ENCODE data around the gene MBOAT7.

The MBOAT7 gene

DNA sequence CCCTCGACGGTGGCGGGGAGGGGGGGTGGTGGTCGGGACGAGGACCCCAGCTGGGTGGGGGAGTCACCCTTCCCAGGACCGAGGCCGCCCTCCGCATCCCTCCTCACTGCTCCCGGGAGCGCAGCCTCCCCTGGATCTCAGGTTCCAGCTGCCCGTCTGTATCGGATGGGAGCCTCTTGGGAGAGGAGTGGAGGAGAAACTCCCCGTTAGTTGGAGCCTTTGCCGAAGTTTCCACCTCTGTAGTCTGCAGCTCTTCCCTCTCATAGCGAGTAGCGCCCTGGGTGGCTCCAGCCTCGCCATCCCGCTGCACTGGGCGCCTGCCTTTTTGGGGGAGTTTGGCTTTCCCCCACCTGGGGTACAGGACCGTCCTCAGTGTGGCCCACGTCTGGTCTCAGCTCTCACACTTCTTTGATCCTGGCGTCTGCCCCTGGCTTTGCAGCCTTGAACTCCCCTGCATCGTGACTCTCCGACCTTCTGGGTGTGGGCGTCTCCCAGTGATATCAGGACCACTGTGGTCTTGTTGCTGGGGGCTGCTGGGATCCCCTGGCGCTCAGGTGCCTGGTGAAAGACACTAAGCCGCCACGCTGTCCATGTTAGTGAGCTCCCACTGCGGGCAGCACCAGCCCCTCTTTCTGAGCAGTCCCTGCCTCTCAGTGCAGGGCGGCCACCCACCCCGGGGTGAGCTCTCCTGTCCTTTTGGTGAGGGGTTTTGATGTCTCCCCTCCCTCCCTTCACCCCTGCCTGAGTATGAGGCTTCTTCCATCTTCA lies 50.7 kb downstream of the MBOAT7 start:
- DNase-seq (ENCODE audit: low read depth): no peak

DNA sequence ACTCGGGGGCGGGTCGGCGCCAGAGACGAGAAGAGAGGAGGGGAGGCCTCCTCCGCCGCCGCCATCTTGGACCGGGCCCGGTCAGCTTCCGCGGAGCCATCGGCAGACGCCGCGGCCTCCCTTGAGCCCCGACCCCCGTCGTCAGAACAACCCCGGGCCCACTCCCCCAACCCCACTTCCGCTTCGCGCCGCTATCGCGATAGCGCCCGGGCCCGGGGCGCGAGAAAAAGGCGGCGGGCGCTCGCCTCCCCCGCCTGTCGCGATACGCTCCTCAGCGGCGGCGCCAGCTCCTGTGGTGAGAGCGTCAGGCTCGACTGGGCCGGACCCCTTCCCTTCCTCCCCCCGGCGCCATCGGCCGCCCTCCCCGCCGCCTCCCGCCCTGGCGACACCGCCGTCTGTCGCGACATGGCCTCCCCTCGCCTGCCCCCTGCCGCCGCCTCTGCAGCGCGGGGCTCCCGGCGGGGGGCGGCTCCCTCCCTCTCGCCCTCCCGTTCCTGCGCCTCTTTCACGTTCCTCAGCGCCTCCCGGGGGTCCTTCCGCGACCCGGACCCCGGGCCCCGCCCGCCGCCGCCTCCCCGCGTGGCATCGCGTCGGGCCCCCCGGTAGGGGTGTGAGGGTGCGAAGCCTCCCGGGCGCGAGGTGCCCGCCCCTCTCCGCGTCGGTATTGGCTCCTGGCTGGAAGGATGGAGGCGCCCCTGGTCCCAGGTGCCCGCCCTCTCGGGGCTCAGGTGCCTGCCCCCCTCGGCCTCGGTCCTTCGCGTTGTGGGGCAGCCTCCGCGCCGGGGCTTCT lies 51.5 kb downstream of the MBOAT7 start, which contains the start of gene CNOT3:
Gene CNOT3 (plus strand): TSS at position 64 of the 790 bp plus-strand sequence. CDS start 5,217 bp downstream, outside the sequence.
- DNase-seq (ENCODE audit: low read depth): peak; percentile 39

DNA sequence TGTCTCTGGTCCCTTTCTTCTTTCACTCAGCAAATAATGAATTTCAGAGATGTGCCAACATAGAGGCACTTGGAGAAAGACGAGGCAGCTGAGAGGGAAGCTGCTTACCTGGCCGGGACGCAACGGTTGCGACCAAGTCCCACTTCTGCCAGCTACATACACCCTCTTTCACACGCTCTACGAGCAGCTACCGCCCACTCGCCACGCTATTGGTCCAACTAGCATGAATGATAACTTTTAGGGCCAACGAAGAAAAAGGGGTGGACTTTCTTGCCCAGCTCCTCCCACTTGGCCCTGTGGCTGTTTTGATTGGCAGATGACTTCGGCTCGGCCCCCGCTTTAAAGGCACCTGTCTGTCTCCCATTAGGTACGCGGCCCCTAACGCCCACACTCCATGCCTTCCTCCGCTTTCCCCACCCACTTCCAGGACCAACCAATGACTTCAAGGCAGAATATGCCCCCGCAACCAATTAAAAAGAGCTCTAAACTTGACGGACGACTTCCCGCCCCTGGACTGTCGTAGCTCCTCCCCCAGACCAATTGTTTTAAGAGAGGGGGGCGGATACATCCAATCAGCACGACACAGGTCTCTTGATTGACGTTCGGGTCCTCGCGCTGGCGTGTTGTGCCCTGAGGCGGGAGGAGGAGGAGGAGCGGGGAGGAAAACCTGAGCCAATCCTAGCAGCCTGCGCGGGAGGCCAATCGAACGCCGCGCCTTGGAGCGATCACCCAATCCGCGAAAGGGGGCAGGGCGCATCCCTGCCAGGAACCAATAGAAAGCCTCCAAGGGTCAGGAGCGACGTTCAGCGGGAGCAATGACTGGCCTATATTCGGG lies 52.3 kb downstream of the MBOAT7 start:
- peak; percentile 100 for DNase-seq (ENCODE audit: low read depth)

DNA sequence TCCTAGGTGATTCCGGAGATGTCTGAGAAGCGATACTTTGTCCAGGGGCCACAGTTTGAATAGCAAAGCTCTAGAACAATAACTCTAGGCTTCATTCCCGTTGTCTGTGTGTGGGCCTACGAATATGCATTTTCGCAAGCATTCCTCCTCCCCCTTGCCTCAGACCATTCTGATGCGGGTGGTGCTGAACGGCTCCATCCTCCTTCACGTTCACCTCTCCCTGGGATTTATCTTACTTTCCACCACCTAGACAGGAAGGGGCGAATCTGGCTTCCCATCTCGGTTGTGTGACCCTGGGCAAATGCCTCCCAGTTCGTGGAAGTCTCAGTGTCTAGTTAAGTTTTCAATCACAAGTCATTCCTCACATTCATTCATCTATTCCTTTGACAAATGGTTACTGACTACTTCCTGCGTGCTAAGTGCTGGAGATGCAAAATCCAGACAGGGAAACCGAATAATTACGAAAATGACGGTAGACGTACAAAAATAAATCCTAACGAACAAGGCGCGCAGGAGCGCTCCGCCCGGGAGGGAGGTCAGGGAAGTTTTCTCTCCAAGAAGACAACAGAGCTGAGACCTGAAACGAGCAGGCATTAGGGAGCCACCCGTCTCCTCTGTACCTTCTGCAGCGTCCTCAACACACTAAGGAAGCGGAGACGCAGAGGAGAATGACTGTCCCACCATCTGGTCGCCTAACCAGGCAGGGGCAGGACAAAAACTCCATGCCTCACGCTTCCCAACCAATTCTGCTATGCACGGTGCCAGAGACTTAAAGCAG lies 53.1 kb downstream of the MBOAT7 start:
- no peak for DNase-seq (ENCODE audit: low read depth)

DNA sequence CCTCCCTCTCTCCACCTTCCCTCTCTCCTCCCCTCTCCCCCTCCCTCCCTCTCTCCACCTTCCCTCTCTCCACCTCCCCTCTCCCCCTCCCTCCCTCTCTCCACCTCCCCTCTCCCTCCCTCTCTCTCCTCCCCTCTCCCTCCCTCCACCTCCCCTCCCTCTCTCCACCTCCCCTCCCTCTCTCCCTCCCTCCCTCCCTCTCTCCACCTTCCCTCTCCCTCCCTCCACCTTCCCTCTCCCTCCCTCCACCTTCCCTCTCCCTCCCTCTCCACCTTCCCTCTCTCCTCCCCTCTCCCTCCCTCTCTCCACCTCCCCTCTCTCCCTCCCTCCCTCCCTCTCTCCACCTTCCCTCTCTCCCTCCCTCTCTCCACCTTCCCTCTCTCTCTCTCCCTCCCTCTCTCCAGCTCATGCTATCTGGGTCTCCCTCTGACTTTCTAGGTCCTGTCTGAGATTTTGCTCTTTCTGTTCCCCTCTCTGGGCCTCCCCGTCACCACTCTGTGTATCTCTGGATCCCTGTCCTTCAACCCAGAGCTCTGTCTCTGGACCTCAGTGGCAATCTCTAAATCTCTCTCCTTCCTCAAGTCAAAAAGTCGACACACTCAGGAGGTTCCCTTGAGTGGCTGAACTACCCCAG lies 55.3 kb downstream of the MBOAT7 start:
- no peak for DNase-seq (ENCODE audit: low read depth)

DNA sequence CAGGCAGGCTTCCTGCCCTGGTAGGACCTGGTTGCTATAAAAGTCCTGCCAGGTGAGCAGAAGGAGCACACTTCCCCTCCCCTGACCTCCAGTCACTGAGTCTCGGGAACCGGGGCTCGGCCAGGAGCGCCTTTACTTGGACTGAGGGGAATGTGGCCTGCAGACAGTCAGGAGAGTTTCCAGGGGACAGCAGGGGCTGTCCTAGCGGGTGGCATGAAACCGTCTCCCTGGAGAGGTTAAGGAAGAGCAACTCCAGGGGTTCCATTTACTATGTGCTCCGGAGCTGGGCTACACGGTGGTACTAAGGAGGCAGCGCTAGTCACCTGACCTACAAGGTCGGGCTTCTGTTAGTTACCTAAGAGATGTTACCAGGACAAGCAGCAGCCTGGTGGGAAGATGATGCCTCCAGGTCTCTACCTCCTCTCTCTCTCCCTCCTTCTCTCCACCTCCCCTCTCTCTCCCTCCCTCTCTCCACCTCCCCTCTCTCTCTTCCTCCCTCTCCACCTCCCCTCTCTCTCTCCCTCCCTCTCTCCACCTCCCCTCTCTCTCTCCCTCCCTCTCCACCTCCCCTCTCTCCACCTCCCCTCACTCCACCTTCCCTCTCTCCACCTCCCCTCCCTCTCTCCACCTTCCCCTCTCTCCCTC lies 55.9 kb downstream of the MBOAT7 start:
- no peak for DNase-seq (ENCODE audit: low read depth)

DNA sequence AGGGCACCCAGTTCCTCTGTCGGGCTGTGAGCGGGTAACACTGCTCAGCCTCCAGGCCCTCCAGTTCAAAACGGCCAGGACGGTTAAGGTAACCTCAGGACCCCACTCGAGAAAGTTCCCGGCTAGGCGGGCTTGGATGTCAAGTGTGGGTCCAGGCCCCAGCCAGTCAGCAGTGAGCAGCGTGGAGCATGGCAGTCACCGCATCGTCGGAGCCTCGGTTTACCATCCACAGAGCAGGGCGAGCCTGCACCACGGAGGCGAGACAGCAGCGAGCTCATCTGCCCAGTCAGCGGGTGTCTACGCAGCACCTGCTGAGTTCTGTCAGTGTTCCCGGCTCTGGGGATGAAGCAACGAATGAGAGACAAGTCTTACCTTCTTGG lies 59.8 kb downstream of the MBOAT7 start:
- DNase-seq (ENCODE audit: low read depth): no peak

DNA sequence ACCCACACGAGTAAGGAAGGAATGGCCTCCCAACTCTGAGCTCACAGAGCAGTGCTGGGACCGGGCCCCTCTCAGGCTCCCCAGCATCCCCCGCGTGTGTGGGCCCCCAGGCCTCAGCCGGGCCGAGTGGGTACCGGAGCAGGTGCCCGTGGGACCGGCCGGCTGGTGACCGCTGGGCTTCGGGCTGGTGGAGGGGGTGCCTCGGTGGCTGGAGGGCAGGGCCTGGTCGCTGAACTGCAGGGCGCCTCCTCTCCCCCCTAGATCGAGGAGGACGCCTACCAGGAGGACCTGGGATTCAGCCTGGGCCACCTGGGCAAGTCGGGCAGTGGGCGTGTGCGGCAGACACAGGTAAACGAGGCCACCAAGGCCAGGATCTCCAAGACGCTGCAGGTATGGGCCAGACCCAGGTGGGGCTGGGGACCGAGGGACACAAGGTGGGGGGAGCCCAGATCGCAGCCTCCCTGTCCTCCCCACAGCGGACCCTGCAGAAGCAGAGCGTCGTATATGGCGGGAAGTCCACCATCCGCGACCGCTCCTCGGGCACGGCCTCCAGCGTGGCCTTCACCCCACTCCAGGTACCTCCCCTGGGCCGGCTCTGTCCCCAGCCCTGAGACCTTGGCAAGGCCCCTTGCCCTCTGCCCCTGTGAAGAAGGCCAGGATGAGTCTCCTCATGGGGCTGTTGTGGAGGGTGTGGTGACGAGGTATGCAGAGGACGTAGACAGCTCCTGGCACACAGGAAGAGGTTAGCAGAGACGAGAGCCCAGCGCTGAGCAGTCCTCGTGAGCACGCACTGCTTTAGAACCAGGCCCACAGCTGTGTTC lies 60.4 kb downstream of the MBOAT7 start:
- DNase-seq (ENCODE audit: low read depth): no peak

DNA sequence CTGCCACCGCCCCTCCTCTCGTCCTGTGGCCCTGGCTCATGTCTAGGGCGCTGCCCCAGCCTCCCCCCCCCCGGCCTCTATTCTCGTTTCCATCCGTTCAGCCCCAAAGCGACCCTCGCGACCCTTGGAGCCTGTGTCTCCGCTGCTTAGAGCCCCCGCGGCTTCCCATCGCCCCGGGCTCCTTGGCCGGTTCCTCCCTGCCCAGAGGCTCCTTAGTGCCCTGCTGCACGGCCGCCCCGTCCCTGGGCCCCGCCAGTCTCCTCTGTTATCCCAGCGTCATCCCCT lies 61.0 kb downstream of the MBOAT7 start:
- no peak for DNase-seq (ENCODE audit: low read depth)

DNA sequence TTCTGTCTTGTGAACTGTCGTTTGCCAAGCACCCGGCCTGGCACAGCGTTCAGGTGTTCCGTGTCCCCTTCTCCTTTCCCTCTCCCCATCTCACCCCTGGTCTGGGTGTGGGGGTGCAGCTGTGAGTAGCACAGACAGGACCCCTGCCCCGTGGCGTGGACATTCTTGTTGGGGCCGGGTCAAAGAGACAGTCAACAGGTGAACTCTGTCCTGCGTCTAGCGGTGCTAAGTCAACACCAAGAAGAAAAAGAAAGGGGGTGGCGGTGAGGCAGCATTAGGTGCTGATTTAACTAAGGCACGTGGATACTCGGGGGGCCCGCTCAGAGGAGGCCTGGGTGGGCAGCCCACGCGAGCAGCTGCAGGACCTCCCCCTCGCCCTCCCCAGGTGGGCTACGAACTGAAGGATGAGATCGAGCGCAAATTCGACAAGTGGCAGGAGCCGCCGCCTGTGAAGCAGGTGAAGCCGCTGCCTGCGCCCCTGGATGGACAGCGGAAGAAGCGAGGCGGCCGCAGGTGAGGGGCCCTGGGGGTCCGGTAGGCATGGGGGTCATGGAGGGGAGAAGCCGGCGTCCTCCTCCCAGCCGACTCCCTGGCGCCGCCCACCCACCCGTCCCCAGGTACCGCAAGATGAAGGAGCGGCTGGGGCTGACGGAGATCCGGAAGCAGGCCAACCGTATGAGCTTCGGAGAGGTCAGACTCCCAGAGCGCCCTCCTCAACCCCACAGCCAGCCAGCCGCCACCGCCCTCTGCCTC lies 61.5 kb downstream of the MBOAT7 start:
- DNase-seq (ENCODE audit: low read depth): no peak

DNA sequence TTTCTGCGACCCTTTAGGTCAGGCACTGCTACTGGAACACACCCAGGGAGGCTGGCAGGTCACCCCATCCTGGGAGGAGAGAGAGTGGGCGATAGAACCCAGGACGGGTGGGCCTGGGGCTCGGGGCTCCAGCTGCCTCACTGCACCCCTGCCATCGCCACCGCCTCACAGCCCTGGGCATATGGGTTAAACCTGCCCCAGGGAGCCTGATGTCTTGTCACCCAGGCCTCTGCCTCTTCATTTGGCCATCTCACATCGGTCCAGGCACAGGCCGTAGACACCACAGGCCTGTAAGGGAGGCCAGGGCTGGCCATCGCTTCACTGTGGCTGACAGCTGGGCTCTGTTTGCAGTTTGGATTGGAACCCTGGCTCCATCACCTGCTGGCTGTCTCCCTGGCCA lies 63.7 kb downstream of the MBOAT7 start:
- no peak for DNase-seq (ENCODE audit: low read depth)

DNA sequence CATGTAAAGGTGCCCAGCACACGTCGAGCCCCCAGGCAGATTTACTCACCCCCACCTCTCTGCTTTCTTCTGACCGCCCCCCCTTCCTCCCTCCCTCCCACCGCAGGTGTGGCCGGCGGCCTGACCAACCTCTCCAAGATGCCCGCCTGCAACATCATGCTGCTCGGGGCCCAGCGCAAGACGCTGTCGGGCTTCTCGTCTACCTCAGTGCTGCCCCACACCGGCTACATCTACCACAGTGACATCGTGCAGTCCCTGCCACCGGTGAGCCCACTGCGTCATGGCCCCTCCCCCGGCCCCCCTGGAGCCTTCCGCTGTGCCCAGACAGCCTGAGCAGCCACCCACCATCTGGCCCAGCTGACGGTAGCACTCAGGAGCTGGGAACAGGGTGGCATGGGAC lies 65.0 kb downstream of the MBOAT7 start:
- DNase-seq (ENCODE audit: low read depth): no peak

DNA sequence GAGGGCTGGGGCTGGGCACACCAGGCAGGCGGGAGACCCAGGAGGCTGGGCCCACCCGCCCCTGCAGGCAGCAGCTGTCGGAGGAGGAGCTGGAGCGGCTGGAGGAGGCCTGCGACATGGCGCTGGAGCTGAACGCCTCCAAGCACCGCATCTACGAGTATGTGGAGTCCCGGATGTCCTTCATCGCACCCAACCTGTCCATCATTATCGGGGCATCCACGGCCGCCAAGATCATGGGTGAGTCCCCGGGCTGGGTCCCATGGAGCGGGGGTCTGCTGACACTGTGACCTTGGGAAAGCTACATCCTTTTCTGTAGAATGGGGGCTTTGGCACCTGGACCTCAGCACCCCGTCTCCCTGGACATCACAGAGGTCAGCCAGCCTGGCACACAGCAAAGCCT lies 65.7 kb downstream of the MBOAT7 start:
- no peak for DNase-seq (ENCODE audit: low read depth)

Measured in T-helper 22 cell (primary cell).